Amygdala (tissue), 56 donors: ENCODE results near the gene ZSWIM6.

ENCODE experiments used
- DNase-seq, 56 donors: peaks; one replicate each; lab custom pipeline; 2025; lab: John Stamatoyannopoulos, UW

Gene ZSWIM6

DNA sequence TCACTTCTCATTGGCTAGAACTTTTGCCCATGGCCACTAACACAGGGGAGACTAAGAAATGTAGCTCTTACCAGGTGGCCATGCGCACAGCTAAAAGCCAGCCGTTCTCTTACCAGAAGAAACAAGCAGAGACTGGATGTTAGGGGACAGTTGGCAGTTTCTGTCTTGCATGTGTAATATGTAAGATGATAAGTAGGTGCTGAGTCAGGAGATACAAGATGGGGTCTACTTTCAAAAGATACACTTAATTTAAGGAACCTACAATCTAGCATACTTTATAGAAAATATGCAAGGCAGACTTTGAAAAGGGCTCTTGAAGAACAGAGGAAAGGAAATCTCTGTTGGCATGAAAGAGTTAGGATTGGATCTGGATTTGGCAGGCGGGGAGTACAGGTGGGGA, 244.5 kb downstream of the ZSWIM6 start:
- no peak for DNase-seq

DNA sequence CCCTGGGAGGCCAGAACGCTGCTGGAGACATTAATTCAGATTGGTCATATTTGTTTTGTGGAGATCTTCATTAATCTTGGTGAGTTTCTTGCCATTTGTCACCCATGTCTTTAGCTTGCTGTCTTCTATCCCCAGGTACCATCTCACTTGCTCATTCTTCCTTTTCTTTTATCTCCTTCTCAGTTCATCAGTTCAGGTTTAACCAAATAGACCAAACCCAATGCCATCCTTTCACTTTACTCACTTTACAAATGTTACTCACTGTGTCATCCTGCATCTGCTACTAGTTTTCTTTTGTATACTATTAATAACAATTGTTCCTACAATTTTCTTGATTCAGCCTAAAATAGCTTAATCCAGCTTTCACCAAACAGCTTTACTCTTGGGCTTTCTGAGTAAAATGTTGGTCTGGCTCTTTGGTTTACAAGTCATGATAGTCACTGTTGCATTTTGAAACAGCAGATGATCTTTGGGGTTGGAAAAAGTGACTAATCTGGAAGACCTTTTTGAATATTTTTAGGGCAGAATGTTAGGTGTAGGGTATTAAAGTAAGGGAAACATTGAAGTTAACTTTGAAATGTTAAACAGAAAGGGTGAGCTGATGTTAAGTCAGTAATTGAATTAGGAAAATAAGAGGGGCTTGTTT, 246.9 kb downstream of the ZSWIM6 start:
- no peak for DNase-seq

DNA sequence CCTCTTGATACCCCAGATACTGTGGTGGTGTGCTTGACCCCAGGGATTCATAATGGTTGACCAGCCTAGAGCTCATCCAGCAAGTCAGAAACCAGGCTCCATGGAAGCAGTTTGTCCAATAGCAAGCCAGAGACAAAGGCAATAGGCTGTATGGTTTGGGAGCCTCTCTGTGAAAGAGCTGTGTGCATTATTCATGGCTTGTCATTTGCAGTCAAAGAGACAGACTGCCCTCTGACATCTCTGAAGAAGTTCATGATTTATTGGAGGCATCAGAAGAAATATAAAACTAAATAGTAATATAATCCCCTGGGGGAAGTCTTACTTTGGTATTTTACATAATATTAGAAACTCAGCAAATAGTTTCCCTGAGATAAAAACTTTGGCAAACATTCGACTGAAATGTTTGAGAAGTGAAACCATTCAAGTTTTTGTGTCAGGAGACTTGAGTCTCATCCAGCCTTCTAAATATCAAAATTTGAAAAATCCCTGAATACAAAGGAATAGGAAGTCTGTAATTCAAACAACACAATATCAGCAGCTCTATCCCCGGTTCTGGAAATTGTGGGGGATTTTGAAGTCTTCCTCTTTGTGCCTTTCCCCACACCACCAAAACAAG, 250.3 kb downstream of the ZSWIM6 start:
- no peak for DNase-seq

DNA sequence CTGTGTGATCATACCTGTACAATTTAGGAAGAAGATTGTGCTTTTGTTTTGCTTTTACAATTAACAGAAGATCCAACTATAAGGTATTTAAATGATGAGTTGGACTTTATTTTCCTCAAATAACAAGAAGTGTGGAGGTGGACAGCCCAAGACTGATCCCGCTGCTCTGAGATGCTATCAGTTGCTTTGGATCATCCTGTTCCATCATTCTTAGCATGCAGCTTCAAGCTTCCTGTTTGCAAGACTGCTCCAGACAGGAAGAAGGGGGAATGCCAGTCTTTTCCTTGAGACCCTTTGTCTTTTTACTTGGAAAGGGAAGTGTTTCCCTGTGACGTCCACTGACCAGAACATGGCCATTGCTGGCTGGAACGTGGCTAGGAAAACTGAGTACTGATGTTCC, 250.8 kb downstream of the ZSWIM6 start:
- no peak for DNase-seq

DNA sequence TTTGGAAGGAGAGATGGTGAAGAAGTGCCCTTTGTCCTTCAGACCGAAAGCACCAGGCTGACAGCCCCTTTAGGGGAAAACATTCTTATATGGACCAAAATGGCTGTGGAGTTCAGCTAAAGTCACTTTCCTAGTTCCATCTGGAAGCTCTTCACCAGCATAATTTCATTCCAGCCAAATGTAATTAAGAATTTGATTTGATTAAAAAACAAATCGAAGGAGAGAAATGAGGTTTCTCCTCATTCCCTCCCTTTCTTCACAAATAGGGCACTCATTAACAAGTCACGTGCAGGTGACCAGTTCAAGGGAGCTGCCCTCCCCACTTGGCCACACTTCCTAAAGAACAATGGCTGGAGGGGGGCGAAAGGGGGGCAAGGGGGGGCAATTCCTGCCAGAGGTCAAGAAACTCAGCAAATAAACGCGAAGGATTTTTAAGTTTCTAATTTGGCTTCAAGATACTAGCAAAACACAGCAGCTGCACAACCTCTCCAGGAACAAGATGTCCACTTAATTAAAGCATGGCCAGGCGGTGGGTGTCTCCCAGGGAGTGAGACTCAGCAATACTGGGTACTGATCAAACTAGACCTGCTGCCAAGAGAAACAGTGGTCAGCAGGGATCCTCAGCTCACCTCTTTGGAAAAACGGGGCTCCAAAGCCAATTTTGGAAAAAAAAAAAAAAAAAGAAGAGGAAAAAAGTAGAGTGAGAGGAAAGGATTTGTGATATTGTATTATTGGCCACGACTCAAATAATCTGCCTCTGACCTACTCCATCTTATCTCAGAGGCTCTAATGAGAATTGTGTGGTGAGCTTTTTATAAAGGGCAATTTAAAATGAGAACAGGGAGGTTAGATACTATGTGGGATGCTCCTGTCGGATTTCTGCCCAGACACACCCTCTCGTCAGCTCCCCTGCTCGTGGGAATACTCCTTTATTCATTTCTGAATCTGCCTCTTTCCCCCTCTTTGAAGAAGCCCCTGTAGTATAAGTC, 254.3 kb downstream of the ZSWIM6 start:
- peak in 11 of 56 donors; percentile 3 to 31 (median 16) for DNase-seq

DNA sequence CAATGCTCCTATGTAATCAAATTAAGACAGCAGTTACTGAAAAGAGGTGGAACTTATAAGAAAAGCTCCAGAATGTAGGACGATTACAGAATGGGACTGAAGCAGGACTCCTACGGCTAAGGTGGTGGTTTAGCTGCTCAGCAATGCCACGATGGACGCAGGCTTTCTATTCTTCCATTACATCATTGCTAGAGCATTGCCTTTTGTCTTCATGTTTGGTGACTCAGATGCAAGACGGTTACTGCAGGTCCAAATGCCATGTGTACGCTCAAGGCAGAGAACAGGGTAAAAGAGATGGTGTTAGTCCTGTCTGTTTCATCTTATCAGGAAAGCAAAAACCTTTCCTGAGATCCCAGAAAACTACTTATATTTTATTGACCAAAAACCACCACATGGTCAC, 255.1 kb downstream of the ZSWIM6 start:
- no peak for DNase-seq

DNA sequence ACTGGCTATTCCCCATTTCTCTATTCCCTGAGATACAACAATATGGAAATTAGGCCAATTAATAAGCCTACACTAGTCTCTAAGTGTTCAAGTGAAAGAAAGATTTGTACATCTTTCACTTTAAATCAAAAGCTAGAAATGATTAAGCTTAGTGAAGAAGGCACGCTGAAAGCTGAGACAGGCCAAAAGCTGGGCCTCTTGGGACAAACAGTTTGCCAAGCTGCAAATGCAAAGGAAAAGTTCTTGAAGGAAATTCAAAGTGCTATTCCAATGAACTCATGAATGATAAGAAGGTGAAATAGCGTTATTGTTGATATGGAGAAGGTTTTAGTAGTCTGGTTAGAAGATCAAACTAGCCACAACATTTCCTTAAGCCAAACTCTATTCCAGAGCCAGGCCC, 256.2 kb downstream of the ZSWIM6 start:
- no peak for DNase-seq

DNA sequence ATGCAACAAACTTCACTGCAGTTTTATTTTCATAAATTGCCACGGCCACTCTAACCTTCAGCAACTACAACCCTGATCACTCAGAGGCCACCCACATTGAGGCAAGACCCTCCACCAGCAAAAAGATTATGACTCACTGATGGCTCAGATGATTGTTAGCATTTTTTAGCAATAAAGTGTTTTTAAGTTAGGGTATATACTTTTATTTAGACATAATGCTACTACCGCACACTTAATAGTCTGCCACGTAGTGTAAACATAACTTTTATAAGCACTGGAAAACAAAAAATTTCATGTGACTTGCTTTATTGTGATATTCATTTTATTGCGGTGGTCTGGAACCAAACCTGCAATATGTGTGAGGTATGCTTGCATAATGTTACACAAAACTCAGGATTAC, 257.9 kb downstream of the ZSWIM6 start:
- DNase-seq, result no peak

DNA sequence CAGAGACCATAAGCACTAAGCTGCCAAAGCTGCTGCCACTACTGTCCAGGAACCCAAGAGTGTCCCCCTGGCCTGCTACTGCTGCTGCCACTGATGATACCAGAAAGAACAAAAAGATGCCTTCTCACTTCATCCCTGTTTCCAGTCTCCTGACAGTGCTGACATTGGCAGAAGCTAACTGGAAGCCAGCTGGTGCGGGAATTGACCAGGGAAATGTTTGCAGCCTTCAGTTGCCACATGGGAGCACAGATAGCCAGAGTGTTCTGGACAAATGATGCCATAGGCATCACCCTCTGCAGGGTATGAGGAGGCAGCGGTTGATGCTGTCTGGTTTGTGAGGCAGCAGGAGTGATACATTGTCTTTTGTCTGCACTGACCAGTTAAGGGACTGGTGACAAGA, 258.4 kb downstream of the ZSWIM6 start:
- peak in 3 of 56 donors; percentile 5 to 21 (median 15) for DNase-seq

DNA sequence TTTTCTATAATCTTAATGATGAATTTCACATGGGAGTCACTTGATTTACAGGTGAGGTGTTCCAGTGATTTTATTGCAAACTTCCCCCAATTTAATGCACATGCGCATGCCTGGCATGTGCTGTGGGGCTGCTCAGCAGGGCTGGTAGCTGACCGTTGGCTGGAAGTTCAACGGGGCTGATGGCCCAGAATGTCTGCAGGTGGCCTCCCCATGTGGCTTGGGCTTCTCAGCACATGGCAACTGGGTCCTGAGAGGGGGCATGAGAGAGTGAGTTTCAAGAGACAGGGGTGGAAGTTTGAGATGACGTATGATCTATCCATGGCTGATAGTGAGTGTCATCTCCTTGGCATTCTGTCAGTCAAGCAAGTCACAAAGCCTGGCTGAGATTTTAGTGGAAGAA, 259.8 kb downstream of the ZSWIM6 start:
- DNase-seq, result no peak

DNA sequence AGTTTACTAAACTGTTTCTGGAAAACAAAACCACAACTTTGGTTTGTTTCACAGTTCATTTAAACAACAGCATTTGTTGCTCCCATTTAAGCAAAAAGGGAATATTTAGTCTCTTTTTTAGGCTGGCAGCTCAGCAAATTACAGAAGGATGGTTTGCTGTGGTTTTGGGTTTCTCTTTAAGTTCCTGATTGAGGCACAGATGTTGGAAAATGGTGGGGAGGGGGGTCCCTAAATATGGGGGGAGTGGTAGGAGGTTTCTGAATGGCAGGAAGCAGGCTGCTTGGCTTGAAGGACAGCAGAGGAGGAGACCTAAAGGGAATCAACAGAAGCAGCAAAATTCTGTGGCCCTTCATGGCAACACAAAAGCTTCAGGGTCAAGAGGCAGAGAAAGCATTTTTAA, 263.4 kb downstream of the ZSWIM6 start:
- no peak for DNase-seq
